ENCODE data around the gene TMED9. TPM values are rescaled to one million over a fixed set of nuclear protein-coding genes. Genes with fewer than 3 reads are reported as not detected.
"Not testable (repeated sequence)": the region's sequence is repeated elsewhere in the genome, so short reads cannot be mapped to it uniquely, and the experiment has no call there.

TMED9 gene
- total RNA-seq, 1 experiment from 2014 or later = 133 TPM

DNA sequence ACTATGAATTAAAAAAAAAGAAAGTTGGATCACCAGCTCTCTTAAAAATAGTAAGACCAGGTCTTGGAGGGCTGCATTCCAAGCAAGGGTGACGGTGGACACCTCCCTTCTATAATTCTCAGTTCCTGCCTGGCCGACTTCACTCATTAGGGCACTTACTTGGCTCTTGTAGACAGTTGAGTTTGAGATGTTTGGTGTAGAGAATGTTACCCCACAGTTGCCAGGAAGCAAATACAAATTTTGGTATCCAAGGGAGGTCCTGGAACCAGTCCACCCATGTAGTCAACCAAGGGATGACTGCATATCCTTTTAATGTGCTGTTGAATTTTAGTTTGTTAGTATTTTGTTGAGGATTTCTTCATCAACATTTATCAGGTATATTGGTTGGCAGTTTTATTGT, 28.6 kb downstream of the TMED9 start (continued):
- TF ChIP-seq, protein P1, sequence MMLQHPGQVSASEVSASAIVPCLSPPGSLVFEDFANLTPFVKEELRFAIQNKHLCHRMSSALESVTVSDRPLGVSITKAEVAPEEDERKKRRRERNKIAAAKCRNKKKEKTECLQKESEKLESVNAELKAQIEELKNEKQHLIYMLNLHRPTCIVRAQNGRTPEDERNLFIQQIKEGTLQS (IDR thresholded peaks at IDR 0.05) = no peak

DNA sequence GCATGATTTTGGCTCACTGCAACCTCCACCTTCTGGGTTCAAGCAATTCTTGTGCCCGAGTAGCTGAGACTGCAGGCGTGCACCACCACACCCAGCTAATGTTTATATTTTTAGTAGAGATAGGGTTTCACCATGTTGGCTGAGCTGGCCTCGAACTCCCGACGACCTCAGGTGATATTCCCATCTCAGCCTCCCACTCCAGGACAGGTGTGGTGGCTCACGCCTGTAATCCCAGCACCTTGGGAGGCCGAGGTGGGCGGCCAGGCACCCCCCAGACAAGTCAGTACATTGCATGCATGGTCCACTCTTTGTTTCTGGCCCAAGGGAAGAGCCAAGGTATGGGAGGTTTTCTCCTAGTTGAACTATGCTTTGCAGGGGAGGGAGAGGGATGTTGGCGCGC, 32.2 kb downstream of the TMED9 start:
- intact Hi-C loops (cut with micrococcal nuclease); H3K36me3 ChIP-seq (ENCODE audit: control insufficient read depth in 1 of 2, insufficient read depth in 2 of 2, low read length in 2 of 2); H3K4me1 ChIP-seq (ENCODE audit: control insufficient read depth in 1 of 2, insufficient read depth in 2 of 2, low read length in 2 of 2); CTCF ChIA-PET; H3K9me2 ChIP-seq (ENCODE audit: insufficient read depth); BruUV-seq (replicated peaks); H4K20me1 ChIP-seq (ENCODE audit: insufficient read depth); H3K79me2 ChIP-seq (ENCODE audit: insufficient read depth, low read length); H3K9ac ChIP-seq (ENCODE audit: low read length); H3K4me2 ChIP-seq (ENCODE audit: low read length); H3K9me3 ChIP-seq (ENCODE audit: control insufficient read depth in 1 of 2, insufficient read depth in 1 of 2, low read depth in 1 of 2, low read length in 2 of 2); POLR2A ChIA-PET; RAD21 ChIA-PET (ENCODE audit: low non-redundant PET in 1 of 2, low total read pairs in 2 of 2, uncharacterized antibody in 2 of 2, unreplicated experiment in 2 of 2); H3K27me3 ChIP-seq (ENCODE audit: insufficient read depth, low read length); DNase-seq (ENCODE audit: low read depth, low spot score); H3K27ac ChIP-seq (ENCODE audit: low read depth, low read length); ATAC-seq; H2AFZ ChIP-seq (ENCODE audit: low read depth, low read length, poor library complexity, severe bottlenecking); H3K4me3 ChIP-seq (replicated peaks in 1 of 2; ENCODE audit: low read depth in 1 of 2, low read length in 2 of 2): not testable (repeated sequence)

DNA sequence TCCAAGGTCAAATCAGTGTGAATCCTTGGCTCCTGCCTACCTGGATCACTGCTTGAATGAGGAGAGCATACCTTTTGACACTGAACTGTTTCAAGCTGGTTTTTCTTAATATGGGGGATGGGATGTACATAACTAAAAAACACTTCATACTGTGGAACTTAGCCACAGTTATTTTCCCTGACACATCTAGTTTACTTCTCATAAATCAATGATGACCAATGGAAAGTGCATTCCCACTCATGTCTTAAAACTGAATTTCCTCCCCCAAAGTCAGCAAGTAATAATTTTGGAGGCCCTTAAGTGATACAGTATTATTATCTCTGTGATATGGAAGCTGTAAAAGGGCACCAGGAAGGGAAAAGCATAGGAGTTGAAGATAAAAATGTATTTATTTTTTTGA, 38.2 kb downstream of the TMED9 start:
- DNase-seq (ENCODE audit: low read depth, low spot score); H2AFZ ChIP-seq (ENCODE audit: low read depth, low read length, poor library complexity, severe bottlenecking); H3K4me3 ChIP-seq (replicated peaks in 1 of 2; ENCODE audit: low read depth in 1 of 2, low read length in 2 of 2); H3K4me2 ChIP-seq (ENCODE audit: low read length); H4K20me1 ChIP-seq (ENCODE audit: insufficient read depth); H3K36me3 ChIP-seq (ENCODE audit: control insufficient read depth in 1 of 2, insufficient read depth in 2 of 2, low read length in 2 of 2); H3K27me3 ChIP-seq (ENCODE audit: insufficient read depth, low read length); intact Hi-C loops (cut with micrococcal nuclease); ATAC-seq; H3K9me3 ChIP-seq (ENCODE audit: control insufficient read depth in 1 of 2, insufficient read depth in 1 of 2, low read depth in 1 of 2, low read length in 2 of 2); BruUV-seq (replicated peaks); H3K27ac ChIP-seq (ENCODE audit: low read depth, low read length); H3K4me1 ChIP-seq (ENCODE audit: control insufficient read depth in 1 of 2, insufficient read depth in 2 of 2, low read length in 2 of 2); POLR2A ChIA-PET; RAD21 ChIA-PET (ENCODE audit: low non-redundant PET in 1 of 2, low total read pairs in 2 of 2, uncharacterized antibody in 2 of 2, unreplicated experiment in 2 of 2); H3K9me2 ChIP-seq (ENCODE audit: insufficient read depth); CTCF ChIA-PET; H3K79me2 ChIP-seq (ENCODE audit: insufficient read depth, low read length); H3K9ac ChIP-seq (ENCODE audit: low read length): not testable (repeated sequence)

DNA sequence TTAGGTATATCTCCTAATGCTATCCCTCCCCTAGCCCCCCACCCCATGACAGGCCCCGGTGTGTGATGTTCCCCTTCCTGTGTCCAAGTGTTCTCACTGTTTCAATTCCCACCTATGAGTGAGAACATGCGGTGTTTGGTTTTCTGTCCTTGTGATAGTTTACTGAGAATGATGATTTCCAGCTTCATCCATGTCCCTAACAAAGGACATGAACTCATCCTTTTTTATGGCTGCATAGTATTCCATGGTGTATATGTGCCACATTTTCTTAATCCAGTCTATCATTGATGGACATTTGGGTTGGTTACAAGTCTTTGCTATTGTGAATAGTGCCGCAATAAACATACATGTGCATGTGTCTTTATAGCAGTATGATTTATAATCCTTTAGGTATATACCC, 42.9 kb downstream of the TMED9 start:
- H3K9me3 ChIP-seq (ENCODE audit: control insufficient read depth in 1 of 2, insufficient read depth in 1 of 2, low read depth in 1 of 2, low read length in 2 of 2); H3K4me3 ChIP-seq (replicated peaks in 1 of 2; ENCODE audit: low read depth in 1 of 2, low read length in 2 of 2); H3K4me1 ChIP-seq (ENCODE audit: control insufficient read depth in 1 of 2, insufficient read depth in 2 of 2, low read length in 2 of 2); CTCF ChIA-PET; H2AFZ ChIP-seq (ENCODE audit: low read depth, low read length, poor library complexity, severe bottlenecking); intact Hi-C loops (cut with micrococcal nuclease); H3K9me2 ChIP-seq (ENCODE audit: insufficient read depth); H3K27me3 ChIP-seq (ENCODE audit: insufficient read depth, low read length); DNase-seq (ENCODE audit: low read depth, low spot score); BruUV-seq (replicated peaks); H3K79me2 ChIP-seq (ENCODE audit: insufficient read depth, low read length); H3K36me3 ChIP-seq (ENCODE audit: control insufficient read depth in 1 of 2, insufficient read depth in 2 of 2, low read length in 2 of 2); H4K20me1 ChIP-seq (ENCODE audit: insufficient read depth); POLR2A ChIA-PET; H3K27ac ChIP-seq (ENCODE audit: low read depth, low read length); H3K9ac ChIP-seq (ENCODE audit: low read length); H3K4me2 ChIP-seq (ENCODE audit: low read length); RAD21 ChIA-PET (ENCODE audit: low non-redundant PET in 1 of 2, low total read pairs in 2 of 2, uncharacterized antibody in 2 of 2, unreplicated experiment in 2 of 2); ATAC-seq: not testable (repeated sequence)

DNA sequence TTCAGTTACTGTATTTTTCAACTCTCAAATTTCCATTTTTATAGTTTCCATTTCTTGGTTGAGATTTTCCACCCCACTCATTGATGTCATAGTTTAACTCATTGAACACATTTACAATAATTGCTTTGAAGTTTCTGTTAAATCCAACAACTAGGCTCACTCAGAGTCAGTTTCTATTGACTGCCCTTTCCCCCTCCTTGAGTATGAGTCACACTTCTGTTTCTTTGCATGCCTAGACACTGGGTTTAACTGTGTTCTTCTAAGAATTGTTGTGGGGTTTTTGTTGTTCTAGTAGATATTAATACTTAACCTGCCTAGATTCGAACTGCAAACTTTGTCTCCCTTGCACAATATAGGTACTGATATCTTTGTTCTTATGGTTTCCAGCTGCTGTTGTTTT, 53.5 kb downstream of the TMED9 start:
- H4K20me1 ChIP-seq (ENCODE audit: insufficient read depth); H3K36me3 ChIP-seq (ENCODE audit: control insufficient read depth in 1 of 2, insufficient read depth in 2 of 2, low read length in 2 of 2); ATAC-seq; H3K27me3 ChIP-seq (ENCODE audit: insufficient read depth, low read length); H3K9me3 ChIP-seq (ENCODE audit: control insufficient read depth in 1 of 2, insufficient read depth in 1 of 2, low read depth in 1 of 2, low read length in 2 of 2); CTCF ChIA-PET; H3K9ac ChIP-seq (ENCODE audit: low read length); H3K27ac ChIP-seq (ENCODE audit: low read depth, low read length); H3K79me2 ChIP-seq (ENCODE audit: insufficient read depth, low read length); intact Hi-C loops (cut with micrococcal nuclease); BruUV-seq (replicated peaks); H3K9me2 ChIP-seq (ENCODE audit: insufficient read depth); H3K4me3 ChIP-seq (replicated peaks in 1 of 2; ENCODE audit: low read depth in 1 of 2, low read length in 2 of 2); H2AFZ ChIP-seq (ENCODE audit: low read depth, low read length, poor library complexity, severe bottlenecking); RAD21 ChIA-PET (ENCODE audit: low non-redundant PET in 1 of 2, low total read pairs in 2 of 2, uncharacterized antibody in 2 of 2, unreplicated experiment in 2 of 2); H3K4me2 ChIP-seq (ENCODE audit: low read length); DNase-seq (ENCODE audit: low read depth, low spot score); POLR2A ChIA-PET; H3K4me1 ChIP-seq (ENCODE audit: control insufficient read depth in 1 of 2, insufficient read depth in 2 of 2, low read length in 2 of 2): not testable (repeated sequence)
